HG02678 (cell line): Measurements from ENCODE around the gene AP2A2.
A peak's percentile ranks its signal among the peaks of the same experiment; 100 is the strongest.

Source experiments
- ATAC-seq: cut with Tn5 transposase; IDR thresholded peaks from one replicate; pipeline ENCODE4 v1.9.1; 2021; ENCODE audit warnings: mild to moderate bottlenecking, moderate library complexity; ENCODE audit not compliant: unreplicated experiment

Gene AP2A2

GRCh38 chr11:898540-899190 is 27.0 kb upstream of the AP2A2 start:
- ATAC-seq: no peak

GRCh38 chr11:899724-900123 is 25.9 kb upstream of the AP2A2 start:
- no peak for ATAC-seq

GRCh38 chr11:900545-900944 is 25.1 kb upstream of the AP2A2 start:
- no peak for ATAC-seq

- ATAC-seq: no peak
These were observed 24.1 kb upstream of the AP2A2 start for GRCh38 chr11:901452-902061.

- no peak for ATAC-seq
These were observed 21.3 kb upstream of the AP2A2 start for GRCh38 chr11:904380-904779.

GRCh38 chr11:905952-906351 is 19.7 kb upstream of the AP2A2 start:
- no peak for ATAC-seq

GRCh38 chr11:907668-908067 is 18.0 kb upstream of the AP2A2 start:
- no peak for ATAC-seq

- ATAC-seq: no peak
These were observed 17.4 kb upstream of the AP2A2 start for GRCh38 chr11:908273-908672.

GRCh38 chr11:909406-909805 is 16.3 kb upstream of the AP2A2 start:
- ATAC-seq: no peak

- peak; percentile 4 for ATAC-seq
These were observed 15.6 kb upstream of the AP2A2 start for GRCh38 chr11:910044-910588.

GRCh38 chr11:910589-911030 is 15.1 kb upstream of the AP2A2 start, which contains the start of gene CHID1:
Gene CHID1 (minus strand): TSS chr11:910810. CDS start chr11:904816, 5,994 bp downstream.
- ATAC-seq: peak; percentile 89

GRCh38 chr11:911031-911889 is 14.4 kb upstream of the AP2A2 start:
- ATAC-seq: peak; percentile 32

- no peak for ATAC-seq
These were observed 13.8 kb upstream of the AP2A2 start for GRCh38 chr11:911890-912219.

GRCh38 chr11:912266-912665 is 13.4 kb upstream of the AP2A2 start:
- no peak for ATAC-seq

- ATAC-seq: no peak
These were observed 12.6 kb upstream of the AP2A2 start for GRCh38 chr11:913043-913442.

GRCh38 chr11:914204-914603 is 11.5 kb upstream of the AP2A2 start:
- ATAC-seq: no peak

- ATAC-seq: no peak
These were observed 10.7 kb upstream of the AP2A2 start for GRCh38 chr11:914747-915501.

GRCh38 chr11:917426-917825 is 8.2 kb upstream of the AP2A2 start:
- ATAC-seq: no peak

GRCh38 chr11:921921-922678 is 3.6 kb upstream of the AP2A2 start:
- ATAC-seq: no peak
